ENCODE results near the gene CSTA.

DNA sequence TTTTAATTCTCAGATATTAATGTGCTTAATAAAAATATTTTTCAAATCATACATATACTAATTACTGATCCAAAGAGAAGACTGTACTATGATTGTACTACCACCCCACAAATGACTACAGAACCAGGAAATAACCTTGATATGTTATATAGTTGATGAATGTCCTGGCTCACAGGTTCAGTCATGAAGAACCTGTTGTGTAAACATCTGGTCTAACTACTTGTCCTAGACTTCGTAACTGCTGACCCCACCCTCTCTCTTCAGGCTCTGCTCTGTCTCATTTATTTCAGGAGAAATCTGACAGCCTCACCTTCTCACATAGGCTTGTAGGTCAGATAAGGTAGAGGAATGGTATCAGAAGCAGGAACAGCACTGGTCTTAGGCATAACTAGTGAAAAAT is 14.7 kb upstream of the CSTA start:
- TF ChIP-seq, protein P1, sequence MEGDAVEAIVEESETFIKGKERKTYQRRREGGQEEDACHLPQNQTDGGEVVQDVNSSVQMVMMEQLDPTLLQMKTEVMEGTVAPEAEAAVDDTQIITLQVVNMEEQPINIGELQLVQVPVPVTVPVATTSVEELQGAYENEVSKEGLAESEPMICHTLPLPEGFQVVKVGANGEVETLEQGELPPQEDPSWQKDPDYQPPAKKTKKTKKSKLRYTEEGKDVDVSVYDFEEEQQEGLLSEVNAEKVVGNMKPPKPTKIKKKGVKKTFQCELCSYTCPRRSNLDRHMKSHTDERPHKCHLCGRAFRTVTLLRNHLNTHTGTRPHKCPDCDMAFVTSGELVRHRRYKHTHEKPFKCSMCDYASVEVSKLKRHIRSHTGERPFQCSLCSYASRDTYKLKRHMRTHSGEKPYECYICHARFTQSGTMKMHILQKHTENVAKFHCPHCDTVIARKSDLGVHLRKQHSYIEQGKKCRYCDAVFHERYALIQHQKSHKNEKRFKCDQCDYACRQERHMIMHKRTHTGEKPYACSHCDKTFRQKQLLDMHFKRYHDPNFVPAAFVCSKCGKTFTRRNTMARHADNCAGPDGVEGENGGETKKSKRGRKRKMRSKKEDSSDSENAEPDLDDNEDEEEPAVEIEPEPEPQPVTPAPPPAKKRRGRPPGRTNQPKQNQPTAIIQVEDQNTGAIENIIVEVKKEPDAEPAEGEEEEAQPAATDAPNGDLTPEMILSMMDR (IDR thresholded peaks at IDR 0.05; ENCODE audit: control extremely low read depth in 1 of 3, insufficient read depth in 1 of 3, low read depth in 1 of 3, low read length in 3 of 3): no peak
- TF ChIP-seq, protein P2, sequence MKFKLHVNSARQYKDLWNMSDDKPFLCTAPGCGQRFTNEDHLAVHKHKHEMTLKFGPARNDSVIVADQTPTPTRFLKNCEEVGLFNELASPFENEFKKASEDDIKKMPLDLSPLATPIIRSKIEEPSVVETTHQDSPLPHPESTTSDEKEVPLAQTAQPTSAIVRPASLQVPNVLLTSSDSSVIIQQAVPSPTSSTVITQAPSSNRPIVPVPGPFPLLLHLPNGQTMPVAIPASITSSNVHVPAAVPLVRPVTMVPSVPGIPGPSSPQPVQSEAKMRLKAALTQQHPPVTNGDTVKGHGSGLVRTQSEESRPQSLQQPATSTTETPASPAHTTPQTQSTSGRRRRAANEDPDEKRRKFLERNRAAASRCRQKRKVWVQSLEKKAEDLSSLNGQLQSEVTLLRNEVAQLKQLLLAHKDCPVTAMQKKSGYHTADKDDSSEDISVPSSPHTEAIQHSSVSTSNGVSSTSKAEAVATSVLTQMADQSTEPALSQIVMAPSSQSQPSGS (IDR thresholded peaks at IDR 0.05; ENCODE audit: low read length): no peak
- TF ChIP-seq KDM4A (IDR thresholded peaks at IDR 0.05; ENCODE audit: low read depth, low read length, severe bottlenecking) (no peak), POLR2A (IDR thresholded peaks at IDR 0.05; ENCODE audit: control extremely low read depth in 1 of 2, low read depth in 2 of 2, low read length in 2 of 2) (no peak), RAD21 (IDR thresholded peaks at IDR 0.05 in 1 of 2, conservative IDR thresholded peaks at IDR 0.05 in 1 of 2; ENCODE audit: low read depth in 2 of 2, low read length in 2 of 2) (no peak), RXRA (IDR thresholded peaks at IDR 0.05; ENCODE audit: insufficient read depth, low read depth, low read length) (no peak), ASH2L (IDR thresholded peaks at IDR 0.05; ENCODE audit: low read length) (no peak), YY1 (IDR thresholded peaks at IDR 0.05; ENCODE audit: low read depth, low read length) (no peak), POLR2AphosphoS5 (IDR thresholded peaks at IDR 0.05; ENCODE audit: low read depth, low read length) (no peak), JUN (IDR thresholded peaks at IDR 0.05; ENCODE audit: low read depth, low read length) (no peak), JUND (IDR thresholded peaks at IDR 0.05; ENCODE audit: low read length) (no peak), RNF2 (IDR thresholded peaks at IDR 0.05; ENCODE audit: borderline replicate concordance, low read depth, low read length, missing control alignments, poor library complexity, severe bottlenecking) (no peak), RBBP5 (IDR thresholded peaks at IDR 0.05; ENCODE audit: borderline replicate concordance, low read depth, low read length) (no peak)
- TF ChIP-seq, protein P3, sequence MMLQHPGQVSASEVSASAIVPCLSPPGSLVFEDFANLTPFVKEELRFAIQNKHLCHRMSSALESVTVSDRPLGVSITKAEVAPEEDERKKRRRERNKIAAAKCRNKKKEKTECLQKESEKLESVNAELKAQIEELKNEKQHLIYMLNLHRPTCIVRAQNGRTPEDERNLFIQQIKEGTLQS (IDR thresholded peaks at IDR 0.05; ENCODE audit: insufficient read depth, low read depth, low read length): no peak

Data from H1 (cell line).